HG03060 (cell line): ENCODE results near the gene INO80.
"Not testable (repeated sequence)": the region's sequence is repeated elsewhere in the genome, so short reads cannot be mapped to it uniquely, and the experiment has no call there.

Source experiments
- ATAC-seq: cut with Tn5 transposase; IDR thresholded peaks from one replicate; pipeline ENCODE4 v1.9.1; 2021; ENCODE audit warnings: low read depth, moderate number of reproducible peaks; ENCODE audit not compliant: unreplicated experiment

The INO80 gene

GRCh38 chr15:41116116-41116961, at the start of gene INO80:
INO80 (minus strand) TSS chr15:41116280; CDS start chr15:41096310, 19,970 bp downstream.
- peak; percentile 69 for ATAC-seq

GRCh38 chr15:41161736-41162135, 45.7 kb upstream of the INO80 start:
- no peak for ATAC-seq

DNA sequence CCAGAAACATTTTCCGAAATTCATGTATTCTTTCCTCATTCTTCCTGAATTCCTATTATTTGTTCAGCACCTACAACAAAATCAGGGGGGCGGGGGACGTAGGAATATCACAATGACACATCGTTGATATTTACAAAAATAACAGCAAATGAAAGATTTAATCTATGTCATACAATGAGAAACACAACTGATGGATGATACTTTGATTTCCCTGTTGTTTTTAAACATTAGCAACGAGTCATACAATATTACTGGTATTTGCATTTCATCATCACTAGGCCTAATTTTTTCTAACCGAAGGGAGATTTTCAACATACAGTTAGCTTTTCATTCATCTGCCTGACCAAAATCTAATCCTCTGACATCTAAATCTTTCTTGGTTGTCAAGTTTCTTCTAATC, 45.3 kb upstream of the INO80 start:
- ATAC-seq, result no peak

DNA sequence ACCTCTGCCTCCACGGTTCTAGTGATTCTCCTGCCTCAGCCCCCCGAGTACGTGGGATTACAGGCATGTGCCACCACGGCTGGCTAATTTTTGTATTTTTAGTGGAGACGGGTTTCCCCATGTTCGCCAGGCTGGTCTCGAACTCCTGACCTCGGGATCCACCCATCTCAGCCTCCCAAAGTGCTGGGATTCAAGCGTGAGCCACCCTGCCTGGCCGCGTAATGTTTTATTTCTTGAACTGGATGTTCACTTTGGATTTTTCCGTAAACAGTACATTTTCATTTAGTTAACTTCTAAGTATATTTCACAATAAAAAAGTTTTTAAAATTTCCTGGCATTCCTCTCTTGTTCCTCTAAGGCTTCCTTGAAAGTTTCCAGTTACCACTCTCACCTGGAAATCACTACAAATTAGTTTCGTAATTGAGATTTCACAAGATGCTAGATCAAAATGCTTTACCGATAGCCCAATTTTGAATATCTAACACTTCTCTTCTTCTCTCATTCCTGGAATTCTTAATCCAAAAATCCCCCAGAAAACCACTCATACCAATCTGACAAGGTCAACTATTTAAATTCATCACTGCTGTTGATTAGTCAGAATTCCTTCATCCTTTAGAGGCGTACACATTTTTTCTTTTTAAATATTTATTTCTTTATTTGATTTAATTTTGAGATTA, 44.7 kb upstream of the INO80 start:
- no peak for ATAC-seq

DNA sequence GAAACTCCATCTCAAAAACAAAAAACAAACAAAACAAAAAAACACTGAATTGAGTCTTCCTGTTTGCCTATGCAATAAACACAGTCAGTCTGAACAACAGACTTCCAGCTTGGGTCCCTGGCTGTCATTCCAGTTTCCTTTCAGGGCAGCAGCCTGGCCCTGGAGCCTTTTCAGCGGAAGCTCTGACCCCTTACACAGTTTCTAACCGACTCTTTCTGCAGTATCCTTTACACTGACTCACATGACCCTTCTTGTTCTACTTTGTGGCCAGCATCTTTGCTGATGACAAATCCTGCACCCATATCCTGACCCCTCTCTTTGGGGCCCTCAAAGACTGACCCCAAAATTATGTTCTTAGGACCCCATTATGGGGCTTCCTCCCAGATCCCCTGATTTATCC, 38.3 kb upstream of the INO80 start:
- ATAC-seq, result no peak

DNA sequence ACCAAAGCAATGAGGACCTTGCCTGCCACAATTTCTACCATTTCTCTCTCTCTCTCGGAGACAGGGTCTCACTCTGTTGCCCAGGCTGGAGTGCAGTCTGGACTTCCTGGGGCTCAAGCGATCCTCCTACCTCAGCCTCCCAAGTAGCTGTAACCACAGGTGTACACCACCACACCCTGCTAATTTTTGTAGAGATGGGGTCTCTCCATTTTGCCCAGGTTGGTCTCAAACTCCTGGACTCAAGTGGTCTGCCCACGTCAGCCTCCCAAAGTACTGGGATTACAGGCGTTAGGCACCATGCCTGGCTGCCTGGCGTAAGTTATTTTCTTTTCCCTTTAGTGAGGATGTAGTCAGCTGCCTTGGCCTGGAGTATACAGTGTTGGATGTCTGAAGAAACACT, 37.7 kb upstream of the INO80 start:
- ATAC-seq, result no peak

GRCh38 chr15:41151451-41152005, 35.4 kb upstream of the INO80 start:
- ATAC-seq, result no peak

DNA sequence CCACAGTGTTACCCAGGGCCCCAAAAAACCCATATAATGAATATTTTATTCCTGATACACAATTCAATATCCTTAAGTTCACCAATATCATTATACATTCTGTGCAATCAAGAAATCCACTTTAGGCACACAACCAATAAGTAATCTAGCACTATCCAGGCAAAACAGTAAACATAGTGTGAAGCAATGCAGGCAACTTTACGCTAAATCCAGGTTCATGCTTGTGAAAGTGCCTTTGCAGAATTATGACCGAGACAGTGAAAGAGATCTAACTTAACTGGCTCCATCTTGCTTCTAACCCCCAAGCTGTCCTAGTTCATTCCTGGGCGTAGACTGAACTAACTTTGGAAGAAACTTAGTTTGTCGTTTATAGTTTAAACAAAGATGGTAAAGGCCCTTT, 34.2 kb upstream of the INO80 start:
- no peak for ATAC-seq

DNA sequence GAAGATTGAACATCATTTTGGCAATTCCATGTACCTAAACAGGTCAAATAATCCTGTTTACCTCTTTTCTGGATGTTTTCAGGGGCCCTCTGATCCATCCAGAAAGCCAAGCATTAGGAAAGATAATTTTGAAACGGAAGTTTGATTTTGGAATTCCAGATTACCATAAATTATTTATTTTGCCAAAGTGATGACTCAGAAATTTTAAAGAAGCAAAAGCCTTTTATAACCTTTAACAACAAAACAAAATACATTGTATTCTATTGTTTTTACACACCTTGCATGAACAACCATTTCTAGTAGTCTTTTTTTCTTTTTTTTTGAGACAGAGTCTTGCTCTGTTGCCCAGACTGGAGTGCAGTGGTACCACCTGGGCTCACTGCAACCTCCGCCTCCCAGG, 32.0 kb upstream of the INO80 start:
- ATAC-seq, result no peak

GRCh38 chr15:41139619-41140018, 23.5 kb upstream of the INO80 start:
- ATAC-seq, result no peak

DNA sequence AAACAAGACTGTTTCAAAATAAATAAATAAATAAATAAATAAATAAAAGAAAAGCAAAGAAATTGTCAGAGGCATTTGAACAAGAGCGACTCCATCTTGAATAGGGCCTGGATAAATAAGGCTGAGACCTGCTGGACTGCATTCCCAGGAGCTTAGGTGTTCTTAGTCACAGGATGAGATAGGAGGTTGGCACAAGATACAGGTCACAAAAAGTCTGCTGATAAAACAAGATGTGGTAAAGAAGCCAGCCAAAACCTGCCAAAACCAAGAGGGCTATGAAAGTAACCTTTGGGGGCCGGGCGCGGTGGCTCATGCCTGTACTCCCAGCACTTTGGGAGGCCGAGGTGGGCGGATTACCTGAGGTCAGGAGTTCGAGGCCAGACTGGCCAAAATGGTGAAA, 23.0 kb upstream of the INO80 start:
- ATAC-seq, result not testable (repeated sequence)

DNA sequence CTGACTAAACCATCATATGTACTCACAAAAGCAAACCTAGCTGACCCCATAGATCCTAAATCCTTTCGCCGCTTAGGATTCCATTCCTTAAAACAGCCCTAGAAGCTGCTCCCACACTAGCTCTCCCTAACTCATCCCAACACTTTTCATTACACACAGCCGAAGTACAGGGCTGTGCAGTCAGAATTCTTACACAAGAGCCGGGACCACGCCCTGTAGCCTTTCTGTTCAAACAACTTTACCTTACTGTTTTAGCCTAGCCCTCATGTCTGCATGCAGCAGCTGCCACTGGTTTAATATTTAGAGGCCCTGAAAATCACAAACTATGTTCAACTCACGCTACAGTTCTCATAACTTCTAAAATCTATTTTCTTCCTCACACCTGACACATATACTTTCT, 19.5 kb upstream of the INO80 start:
- ATAC-seq, result not testable (repeated sequence)

DNA sequence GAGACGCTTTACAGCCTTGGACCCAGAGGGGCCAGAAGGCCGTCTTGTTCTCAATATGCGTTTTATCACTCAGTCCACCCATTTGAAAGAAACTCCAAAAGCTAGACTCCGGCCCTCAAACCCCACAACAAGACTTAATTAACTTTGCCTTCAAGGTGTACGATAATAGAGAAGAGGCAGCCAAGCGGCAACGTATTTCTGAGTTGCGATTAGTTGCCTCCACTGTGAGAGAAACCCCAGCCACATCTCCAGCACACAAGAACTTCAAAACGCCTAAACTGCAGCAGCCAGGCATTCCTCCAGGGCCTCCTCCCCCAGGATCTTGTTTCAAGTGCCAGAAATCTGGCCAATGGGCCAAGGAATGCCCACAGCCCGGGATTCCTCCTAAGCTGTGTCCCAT, 17.4 kb upstream of the INO80 start:
- ATAC-seq, result no peak

DNA sequence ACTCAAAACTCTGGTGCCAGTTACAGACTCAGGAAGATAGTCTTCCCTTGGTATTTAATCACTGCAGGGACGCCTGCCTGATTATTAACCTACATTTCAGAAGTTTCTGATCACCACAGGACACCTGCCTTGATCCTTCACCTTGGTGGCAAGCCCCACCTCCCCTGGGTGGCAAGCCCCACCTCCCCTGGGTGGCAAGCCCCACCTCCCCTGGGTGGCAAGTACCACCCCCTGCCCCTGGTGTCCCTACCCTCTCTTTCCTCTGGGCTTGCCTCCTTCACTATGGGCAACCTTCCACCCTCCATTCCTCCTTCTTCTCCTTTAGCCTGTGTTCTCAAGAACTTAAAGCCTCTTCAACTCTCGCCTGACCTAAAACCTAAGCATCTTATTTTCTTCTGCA, 16.0 kb upstream of the INO80 start:
- not testable (repeated sequence) for ATAC-seq

- no peak for ATAC-seq
Observed at GRCh38 chr15:41128174-41128902, 12.3 kb upstream of the INO80 start.

- ATAC-seq, result no peak
Observed at GRCh38 chr15:41125931-41126642, 10.0 kb upstream of the INO80 start.

GRCh38 chr15:41125063-41125669, 9.1 kb upstream of the INO80 start:
- no peak for ATAC-seq

GRCh38 chr15:41124058-41124457, 8.0 kb upstream of the INO80 start:
- no peak for ATAC-seq

- no peak for ATAC-seq
Observed at GRCh38 chr15:41122849-41123248, 6.8 kb upstream of the INO80 start.

- no peak for ATAC-seq
Observed at GRCh38 chr15:41121951-41122350, 5.9 kb upstream of the INO80 start.
